NCI-H510A treated with DMSO at 0.1 percent for 48 hours (cell line): ENCODE measurements around the gene CARD8.
"Not testable (repeated sequence)": the region's sequence is repeated elsewhere in the genome, so short reads cannot be mapped to it uniquely, and the experiment has no call there.

Experiments used
- DNase-seq: peaks from one replicate; lab custom pipeline; 2025; lab: John Stamatoyannopoulos, UW

Gene CARD8

DNA sequence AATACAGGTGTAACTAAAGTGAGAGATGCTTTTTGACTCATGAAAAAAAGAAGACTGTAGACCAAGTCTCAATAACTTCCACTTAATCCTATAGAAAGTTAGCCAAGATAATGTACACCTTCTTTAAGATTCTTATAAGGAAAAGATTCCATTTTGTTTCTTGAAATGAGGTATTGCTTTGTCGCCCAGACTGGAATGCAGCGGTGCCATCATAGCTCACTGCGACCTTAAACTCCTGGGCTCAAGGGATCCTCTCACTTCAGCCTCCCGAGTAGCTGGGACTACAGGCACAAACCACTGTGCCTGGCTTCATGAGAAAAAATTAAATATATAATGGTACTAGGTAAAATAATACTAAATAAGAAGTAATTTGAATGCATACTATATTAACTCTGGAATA, 3.3 kb upstream of the CARD8 start:
- DNase-seq, result not testable (repeated sequence)

DNA sequence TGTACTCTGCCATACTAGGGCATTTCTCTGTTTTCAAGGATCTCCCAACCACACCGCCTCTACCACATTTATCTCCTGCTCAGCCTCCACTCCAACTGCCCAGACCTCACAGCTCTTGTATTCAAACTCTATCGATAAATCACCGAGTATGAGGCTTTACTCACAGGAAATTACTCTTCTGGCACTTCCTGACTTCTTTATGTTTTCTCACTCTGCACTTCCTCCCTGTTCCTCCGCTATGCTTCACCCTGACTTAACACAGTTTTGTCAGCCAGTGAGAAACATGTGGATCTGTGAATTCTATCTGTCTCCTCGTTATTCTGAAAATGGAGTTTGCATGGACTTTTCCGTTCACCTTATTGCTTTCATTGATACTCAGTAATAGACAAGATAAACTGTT, 2.6 kb upstream of the CARD8 start:
- no peak for DNase-seq

DNA sequence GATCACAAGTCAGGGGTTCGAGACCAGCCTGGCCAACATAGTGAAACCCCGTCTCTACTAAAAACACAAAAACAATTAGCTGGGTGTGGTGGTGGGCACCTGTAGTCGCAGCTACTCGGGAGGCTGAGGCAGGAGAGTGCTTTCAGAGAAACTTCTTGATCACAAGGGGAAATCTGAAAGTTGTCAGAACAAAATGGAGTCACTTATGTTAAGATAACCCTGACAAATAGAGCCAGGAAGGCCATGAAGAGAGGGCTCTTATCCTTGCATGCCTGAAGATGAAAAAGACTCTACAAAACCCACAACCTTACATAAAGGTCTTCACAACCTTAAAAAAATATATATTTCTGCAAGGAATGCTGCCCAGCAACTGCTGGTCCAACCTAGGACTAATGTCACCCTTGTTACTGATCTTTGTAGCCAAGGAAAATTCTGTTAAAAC, 1.2 kb downstream of the CARD8 start:
- DNase-seq, result no peak

DNA sequence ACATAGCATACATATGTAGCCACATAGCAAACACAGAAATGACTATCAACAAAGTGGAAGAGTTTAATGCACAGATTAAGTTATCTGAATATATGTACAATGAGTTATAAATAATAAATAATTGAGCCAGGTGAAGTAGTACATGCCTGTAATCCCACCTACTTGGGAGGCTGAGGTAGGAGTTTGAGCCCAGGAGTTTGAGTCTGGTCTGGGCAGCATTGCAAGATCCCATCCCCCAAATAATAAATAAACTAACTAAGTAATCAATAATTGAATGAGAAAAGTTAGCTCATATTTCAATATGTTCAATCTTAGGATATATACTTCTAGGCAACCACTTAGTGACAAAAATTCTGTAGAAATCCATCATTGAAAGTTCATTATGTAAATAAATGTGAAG, 1.7 kb downstream of the CARD8 start:
- DNase-seq, result no peak

DNA sequence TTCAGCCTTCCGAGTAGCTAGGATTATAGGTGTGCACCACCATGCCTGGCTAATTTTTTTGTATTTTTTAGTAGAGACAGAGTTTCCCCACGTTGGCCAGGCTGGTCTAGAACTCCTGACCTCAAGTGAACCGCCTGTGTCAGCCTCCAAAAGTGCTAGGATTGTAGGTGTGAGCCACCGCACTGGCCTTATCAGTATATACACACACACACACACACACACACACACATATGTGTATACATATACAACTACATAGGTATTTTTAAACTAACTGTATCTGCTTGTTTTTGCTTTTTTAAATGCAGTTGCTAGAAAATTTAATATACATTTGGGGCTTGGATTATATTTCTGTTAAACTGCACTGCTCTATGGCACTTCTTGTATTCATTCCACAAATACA, 3.1 kb downstream of the CARD8 start:
- no peak for DNase-seq

DNA sequence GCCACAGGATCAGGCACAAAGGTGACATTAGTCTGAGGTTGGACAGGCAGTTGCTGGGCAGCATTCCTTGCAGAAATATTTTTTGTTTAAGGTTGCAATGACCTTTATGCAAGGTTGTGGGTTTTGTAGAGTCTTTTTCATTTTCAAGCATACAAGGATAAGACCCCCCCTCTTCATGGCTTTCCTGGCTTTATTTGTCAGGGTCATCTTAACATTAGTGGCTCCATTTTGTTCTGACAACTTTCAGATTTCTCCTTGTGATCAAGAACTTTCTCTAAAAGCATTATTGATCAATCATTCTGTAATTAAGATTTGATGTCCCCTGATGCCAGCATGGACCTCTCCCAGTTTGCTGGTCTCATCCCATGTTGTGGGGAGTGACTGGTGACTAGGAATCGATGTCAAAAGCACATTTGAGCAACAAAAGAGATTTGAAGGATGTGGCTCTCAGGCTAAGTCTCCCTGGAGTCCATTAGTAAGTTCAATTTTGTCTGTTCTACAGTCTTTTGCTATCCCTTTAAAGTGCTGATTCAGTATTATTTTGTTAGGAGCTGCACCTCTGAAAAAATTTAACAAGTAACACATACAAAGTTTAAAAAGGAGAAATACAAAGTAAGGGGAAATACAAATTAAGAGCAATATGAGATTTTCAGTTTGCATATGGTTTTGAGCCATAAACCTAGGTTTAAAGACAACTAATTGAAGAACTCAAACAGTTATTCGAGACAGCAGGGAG, 5.3 kb downstream of the CARD8 start:
- no peak for DNase-seq

DNA sequence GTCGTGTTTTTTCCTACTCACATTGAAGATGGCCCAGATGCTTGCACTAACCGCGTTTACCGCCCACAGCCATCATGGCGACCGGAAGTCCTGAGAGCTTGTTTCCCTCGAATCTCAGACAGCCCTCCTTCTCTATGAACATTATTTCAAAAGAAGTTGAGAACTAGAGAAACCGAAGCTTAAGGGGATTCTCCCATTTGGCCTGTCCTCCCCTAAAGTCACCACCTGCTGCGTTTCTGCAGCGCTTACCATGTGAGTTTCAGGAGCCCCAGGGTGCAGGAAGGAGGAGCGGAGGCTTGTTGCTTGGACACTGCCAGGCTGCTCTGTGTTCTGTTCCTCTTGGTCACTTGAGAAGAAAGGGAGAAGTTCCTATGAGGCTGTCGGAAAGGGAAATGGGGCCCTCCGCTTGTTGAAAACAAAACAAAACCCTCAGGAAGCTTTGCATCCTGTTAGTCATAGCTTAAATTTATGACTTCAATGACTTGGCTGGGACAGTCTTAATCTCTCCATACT, 6.2 kb downstream of the CARD8 start:
- DNase-seq, result no peak

DNA sequence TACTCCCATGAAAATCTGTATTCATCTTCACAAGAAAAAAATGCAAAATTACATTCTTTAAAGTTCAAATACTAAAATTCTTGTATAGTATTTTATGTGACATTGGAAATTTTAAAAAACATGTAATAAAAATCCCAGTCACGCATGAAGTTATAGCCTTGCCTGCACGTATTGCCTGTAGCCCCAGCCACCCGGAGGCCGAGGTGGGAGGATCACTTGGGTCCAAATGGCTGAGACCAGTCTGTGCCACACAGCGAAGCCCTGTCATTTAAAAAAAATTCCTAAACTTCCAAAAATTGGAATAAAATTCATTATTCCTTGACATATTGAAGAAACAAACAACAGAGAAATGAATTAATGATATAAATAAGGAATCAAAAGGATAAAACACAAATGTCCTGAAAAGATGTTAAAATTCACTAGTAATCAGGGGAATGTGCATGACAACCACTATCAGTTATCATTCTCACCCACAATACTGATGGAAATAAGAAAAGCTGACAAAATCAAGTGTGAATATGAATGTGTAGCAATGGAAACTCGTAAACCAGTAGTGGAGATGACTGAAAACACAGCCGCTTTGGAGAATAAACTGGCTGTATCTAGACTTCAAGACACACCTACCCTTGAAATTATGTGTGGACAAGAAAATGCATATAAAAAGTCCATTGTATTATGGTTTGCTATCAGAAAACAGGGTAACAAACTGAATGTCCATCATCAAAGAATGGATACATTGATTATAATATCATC, 7.5 kb downstream of the CARD8 start:
- no peak for DNase-seq

DNA sequence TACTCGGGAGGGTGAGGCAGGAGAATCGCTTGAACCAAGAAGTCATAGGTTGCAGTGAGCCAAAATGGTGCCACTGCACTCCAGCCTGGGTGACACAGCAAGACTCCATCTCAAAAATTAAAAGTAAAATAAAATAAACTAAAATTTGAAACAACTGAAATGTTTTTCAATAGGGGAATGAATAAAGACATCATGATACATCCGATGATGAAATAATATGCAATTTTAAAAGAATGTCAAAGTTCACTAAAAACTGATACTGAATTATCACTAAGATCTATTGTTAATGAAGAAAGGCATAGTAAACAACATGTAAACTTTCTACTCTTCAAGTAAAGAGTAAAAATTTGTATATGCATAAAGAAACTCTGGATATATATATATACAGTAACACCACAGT, 8.5 kb downstream of the CARD8 start:
- no peak for DNase-seq

DNA sequence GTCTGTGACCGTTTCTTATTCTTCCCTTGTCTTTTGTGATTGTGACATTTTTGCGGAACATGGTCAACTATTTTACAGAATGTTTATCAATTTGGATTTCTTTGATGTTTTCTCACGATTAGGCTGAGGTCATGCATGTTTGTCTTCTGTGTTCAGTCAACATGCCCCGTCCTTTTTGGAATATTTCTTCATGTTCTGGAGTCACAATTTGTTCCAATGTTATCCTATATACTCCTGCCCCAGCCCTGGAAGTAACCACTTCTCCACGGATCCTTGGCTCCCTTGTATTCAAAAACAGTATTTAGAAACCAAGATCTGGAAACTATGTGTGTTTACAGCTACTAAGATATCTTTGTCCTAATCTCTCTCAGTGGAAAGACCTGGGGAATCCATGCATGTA, 9.6 kb downstream of the CARD8 start:
- DNase-seq, result no peak

DNA sequence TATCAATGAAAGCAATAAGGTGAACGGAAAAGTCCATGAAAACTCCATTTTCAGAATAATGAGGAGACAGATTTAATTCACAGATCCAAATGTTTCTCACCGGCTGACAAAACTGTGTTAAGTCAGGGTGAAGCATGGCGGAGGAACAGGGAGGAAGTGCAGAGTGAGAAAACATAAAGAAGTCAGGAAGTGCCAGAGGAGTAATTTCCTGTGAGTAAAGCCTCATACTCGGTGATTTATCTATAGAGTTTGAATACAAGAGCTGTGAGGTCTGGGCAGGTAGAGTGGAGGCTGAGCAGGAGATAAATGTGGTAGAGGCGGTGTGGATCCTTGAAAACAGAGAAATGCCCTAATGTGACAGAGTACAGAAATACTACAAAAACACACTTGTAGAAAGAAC, 11.4 kb downstream of the CARD8 start:
- DNase-seq, result no peak

DNA sequence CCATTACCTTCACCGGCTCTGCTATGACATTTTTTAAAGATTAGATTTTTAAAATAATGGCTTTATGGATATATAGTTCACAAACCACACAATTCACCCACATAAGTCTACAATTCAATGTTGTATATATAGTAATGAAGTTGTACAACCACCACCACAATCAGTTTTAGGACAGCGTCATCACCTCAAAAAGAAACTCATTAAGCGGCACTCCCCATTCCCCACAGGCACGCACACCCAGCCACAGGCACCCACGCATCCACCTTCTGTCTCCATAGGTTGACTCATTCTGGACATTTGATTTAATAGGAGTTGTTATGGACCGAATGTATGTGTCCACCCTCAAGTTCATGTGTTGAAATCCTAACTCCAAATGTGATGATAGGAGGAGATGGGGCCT, 13.9 kb downstream of the CARD8 start:
- not testable (repeated sequence) for DNase-seq

DNA sequence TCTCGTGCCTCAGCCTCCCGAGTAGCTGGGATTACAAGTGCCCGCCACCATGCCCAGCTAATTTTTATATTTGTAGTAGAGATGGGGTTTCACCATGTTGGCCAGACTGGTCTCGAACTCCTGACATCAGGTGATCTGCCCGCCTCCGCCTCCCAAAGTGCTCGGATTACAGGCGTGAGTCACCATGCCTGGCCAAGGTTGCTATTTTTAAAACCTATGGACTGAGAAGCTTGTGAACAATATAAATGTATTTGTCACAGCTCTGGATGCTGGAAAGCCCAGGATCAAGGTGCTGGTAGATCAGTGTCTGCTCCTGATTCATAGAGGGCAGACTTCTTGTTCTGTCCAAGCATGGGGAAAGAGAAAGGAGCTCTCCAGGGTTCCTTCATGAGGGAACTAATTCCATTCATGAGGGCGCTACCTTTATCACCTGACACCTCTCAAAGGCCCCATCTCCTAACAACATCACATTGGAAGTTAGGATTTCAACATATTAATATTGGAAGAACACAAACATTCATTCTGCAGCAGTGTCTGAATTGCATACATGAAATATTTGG, 16.1 kb downstream of the CARD8 start:
- DNase-seq, result no peak

DNA sequence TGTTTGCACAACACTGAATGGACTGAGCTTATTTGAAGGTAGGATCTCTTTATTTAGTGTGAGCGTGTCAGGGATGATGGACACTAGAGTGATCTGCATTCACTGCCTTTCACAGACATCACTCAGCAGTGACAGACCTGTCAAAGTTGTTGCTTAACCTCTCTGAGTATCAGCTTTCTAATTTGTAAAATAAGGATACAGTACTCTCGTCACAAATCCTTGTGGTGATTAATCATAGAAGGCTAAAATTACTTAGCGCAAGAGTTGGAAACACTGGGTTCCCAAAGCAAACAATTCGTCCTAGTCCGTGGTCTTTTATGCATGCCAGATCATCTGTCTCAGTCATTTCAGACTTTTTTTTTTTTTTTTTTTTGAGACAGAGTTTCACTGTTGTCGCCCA, 16.6 kb downstream of the CARD8 start:
- DNase-seq, result no peak

DNA sequence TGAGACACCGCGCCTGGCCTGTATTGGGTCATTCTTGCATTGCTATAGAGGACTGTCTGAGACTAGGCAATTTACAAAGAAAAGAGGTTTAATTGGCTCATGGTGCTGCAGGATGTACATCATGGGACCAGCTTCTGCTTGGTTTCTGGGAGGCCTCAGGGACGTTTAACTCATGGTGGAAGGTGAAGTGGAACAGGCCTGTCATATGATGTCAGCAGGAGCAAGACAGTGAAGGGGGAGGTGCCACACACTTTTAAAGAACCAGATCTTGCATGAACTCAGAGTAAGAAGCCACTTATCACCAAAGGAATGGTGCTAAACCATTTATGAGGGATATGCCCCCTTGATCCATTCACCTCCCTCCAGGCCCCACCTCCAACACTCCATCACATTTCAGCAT, 18.7 kb downstream of the CARD8 start:
- DNase-seq, result no peak

DNA sequence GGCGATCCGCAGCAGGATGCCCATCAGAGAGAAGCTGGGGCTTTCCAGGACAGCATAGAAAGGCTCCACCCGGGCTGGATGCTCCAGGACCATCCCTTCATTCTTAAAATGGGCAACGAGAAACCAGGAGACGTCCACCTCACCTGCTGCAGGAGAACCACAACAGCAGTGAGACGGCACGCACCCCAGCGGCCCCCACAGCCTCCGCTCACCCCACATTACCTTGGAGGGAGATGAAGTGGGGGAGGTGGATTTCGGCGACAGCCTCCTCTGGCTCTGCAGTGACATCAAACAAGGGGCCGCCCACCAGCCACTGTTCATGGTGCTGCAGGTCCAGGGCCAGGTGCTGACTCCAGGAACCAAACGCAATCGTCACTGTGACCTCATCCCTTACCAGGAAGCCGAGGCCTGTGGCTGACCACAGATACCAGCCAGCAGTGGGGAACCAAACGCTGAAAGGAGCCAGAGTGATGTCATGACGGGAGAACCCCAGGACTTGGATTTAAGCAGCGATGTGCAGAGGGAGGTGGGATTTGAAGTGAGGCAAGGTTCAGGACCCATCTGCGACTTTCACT, 25.1 kb downstream of the CARD8 start:
- no peak for DNase-seq

DNA sequence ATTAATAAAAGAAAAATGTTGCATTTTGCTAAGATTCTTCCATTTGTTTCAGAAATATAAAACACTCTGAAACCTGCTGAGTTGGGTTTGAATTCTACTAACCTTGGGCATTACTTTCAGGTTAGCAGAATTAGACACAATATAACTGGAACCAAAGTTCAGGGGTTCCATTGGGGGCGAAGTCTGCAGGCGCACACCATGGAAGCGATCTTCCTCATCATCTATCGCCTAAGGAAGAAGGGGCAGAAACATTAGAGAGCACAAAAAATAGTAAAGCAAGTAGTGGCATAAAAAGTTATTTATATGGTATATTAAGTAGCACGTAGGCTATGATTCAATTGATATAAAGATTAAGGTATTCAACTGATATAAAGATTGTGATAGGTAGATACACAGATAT, 34.1 kb downstream of the CARD8 start:
- no peak for DNase-seq

DNA sequence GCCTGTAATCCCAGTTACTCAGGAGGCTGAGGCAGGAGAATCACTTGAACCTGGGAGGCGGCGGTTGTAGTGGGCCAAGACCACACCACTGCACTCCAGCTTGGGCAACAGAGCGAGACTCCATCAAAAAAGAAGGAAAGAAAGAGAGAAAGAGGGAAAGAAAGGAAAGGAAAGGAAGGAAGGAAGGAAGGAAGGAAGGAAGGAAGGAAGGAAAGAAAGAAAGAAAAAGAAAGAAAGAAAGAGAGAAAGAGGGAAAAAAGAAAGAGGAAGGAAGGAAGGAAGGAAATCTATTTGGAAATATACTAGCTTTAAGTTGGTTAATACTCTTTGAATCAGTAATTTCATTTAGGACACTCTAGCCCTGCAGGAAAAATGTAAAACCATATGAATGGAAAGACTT, 34.9 kb downstream of the CARD8 start:
- not testable (repeated sequence) for DNase-seq

DNA sequence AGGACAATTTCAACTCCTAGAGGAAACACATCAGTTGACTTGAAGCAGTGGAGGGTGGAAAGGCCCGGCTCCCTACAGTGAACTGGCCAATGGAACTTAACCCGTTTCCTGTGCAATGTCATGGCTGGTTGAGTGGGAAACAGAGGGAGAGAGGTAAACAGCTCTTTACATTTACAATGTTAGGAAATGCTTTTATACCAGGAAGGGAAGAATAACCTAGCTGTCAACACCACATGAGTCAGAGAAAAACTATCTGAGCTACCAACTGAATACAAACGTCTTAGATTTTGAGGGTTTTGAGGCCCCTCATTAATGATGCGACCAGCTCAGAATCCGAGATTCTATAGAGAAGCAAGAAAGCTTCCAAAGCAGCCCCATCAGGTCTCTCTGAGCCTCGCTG, 36.7 kb downstream of the CARD8 start:
- DNase-seq, result no peak

DNA sequence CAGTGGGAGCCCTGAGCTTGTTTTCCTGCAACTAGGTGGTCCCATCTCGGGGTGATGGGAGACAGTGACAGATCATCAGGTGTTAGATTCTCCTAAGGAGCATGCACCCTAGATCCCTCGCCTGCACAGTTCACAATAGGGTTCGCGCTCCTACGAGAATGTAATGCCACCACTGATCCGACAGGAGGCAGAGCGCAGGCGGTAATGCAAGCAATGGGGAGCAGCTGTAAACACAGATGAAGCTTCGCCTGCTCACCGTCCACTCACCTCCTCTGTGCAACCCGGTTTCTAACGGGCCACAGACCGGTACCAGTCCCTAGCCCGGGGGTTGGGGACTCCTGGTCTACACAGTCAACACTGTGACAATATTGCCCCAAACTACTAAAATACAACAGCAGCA, 38.8 kb downstream of the CARD8 start:
- DNase-seq, result no peak

DNA sequence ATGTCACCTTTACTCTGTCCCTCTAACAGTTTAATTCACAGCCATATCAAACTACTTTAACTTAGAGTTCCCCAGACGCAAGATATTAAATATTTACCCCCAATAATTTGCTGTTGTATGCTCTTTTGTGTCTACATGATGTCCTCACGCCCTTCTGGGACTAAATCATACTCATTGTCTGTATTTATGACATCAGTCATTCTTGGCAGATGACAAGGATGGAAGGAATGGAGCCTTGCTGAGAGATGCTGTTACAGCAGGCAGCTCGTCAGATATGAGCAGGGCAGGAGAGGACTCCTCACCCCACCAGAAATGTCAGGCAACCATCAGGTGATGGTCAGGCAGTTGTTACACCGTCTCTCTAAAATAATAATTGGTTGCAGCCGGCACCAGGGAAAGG, 41.8 kb downstream of the CARD8 start:
- DNase-seq, result no peak

DNA sequence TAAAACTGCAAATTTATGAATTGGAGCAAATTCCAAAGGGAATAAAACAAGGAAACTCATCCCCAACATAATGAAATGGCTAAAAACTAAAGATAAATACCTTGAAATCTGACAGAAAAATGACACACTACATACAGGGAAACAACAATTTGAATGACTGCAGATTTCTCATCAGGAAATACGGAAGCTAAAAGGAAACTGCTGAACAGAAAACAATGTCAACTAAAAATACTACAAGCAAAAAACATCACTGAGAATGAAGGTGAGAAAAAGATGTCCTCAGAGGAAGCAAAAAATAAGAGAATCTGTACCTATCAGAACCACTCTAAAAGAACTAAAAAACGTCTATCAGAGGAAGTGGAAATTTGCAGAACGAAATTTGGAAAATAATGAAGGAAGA, 45.7 kb downstream of the CARD8 start:
- DNase-seq, result no peak
